HepG2 (cell line): ENCODE measurements around the gene PALM3. TPM values are rescaled to one million over a fixed set of nuclear protein-coding genes. Genes with fewer than 3 reads are reported as not detected.
A peak's percentile ranks its signal among the peaks of the same experiment; 100 is the strongest.

ENCODE experiments used
- FOXP1 ChIP-seq, 2 experiments: fragments of 450-650 bp in 1 of 2; IDR thresholded peaks; 2 replicates each; pipeline ENCODE4 v1.6.1; 2017 to 2018; ENCODE audit warnings: antibody characterized with exemption in 1 of 2
- HES4 ChIP-seq: sonication (generic); formaldehyde crosslinking; IDR thresholded peaks from 2 replicates; pipeline ENCODE4 v1.9.0; 2021; ENCODE audit warnings: mild to moderate bottlenecking, missing genetic modification reagents, borderline replicate concordance
- PCBP1 ChIP-seq: fragments of 200-400 bp; formaldehyde crosslinking; IDR thresholded peaks from 2 replicates; pipeline ENCODE4 v1.6.1; 2017; ENCODE audit warnings: mild to moderate bottlenecking, low read depth, low read length, borderline replicate concordance
- PHF21A ChIP-seq: sonication (generic); formaldehyde crosslinking; IDR thresholded peaks from 2 replicates; pipeline ENCODE4 v1.5.0; 2020; ENCODE audit warnings: mild to moderate bottlenecking, missing genetic modification reagents
- SMAD9 ChIP-seq: sonication (generic); formaldehyde crosslinking; IDR thresholded peaks from 2 replicates; pipeline ENCODE4 v1.5.1; 2020; ENCODE audit warnings: mild to moderate bottlenecking, missing genetic modification reagents
- ZNF121 ChIP-seq: sonication (generic); formaldehyde crosslinking; IDR thresholded peaks from 2 replicates; pipeline ENCODE4 v1.5.0; 2020; ENCODE audit warnings: mild to moderate bottlenecking, missing genetic modification reagents
- ZNF430 ChIP-seq: sonication (generic); formaldehyde crosslinking; IDR thresholded peaks from 2 replicates; pipeline ENCODE4 v1.9.0; 2021; ENCODE audit warnings: mild to moderate bottlenecking, missing genetic modification reagents
- ZNF572 ChIP-seq: sonication (generic); formaldehyde crosslinking; IDR thresholded peaks from 2 replicates; pipeline ENCODE4 v1.5.1; 2020; ENCODE audit warnings: mild to moderate bottlenecking, missing genetic modification reagents
- polyA plus RNA-seq, 8 experiments: library from polyadenylated mRNA; depleted of rRNA in 3 of 8; stranded (reverse) in 7 of 8; unstranded in 1 of 8; fragments of >200 nt; fragmentation: Illumina TruSeq in 4 of 8; extraction: Trizol in 4 of 8; gene quantifications; 2 replicates each; pipeline versions ENCODE4 v1.2.1 to v1.2.3, GENCODE V29; 2011 to 2016; ENCODE audit warnings: low read depth in 4 of 8, missing spikeins in 1 of 8, mixed read lengths in 1 of 8; ENCODE audit not compliant: insufficient read depth in 1 of 8
- total RNA-seq, 5 experiments: library from RNA; depleted of rRNA; stranded (reverse); fragments of >200 nt; fragmentation: Illumina TruSeq; extraction: Trizol; gene quantifications; 2 replicates each; pipeline ENCODE4 v1.2.3, GENCODE V29; 2016; ENCODE audit warnings: low read depth in 1 of 5
- TF ChIP-seq, protein P1 (sequence below): sonication (generic); formaldehyde crosslinking; IDR thresholded peaks from 2 replicates; pipeline ENCODE4 v1.5.0; 2020; ENCODE audit warnings: mild to moderate bottlenecking, missing genetic modification reagents, borderline replicate concordance

PALM3 gene
- total and polyA plus RNA-seq, 2 of the 13 experiments (the other 11 are each of a cell fraction or from before 2014, with no cell fraction given): 0.79 to 2.4 TPM

DNA sequence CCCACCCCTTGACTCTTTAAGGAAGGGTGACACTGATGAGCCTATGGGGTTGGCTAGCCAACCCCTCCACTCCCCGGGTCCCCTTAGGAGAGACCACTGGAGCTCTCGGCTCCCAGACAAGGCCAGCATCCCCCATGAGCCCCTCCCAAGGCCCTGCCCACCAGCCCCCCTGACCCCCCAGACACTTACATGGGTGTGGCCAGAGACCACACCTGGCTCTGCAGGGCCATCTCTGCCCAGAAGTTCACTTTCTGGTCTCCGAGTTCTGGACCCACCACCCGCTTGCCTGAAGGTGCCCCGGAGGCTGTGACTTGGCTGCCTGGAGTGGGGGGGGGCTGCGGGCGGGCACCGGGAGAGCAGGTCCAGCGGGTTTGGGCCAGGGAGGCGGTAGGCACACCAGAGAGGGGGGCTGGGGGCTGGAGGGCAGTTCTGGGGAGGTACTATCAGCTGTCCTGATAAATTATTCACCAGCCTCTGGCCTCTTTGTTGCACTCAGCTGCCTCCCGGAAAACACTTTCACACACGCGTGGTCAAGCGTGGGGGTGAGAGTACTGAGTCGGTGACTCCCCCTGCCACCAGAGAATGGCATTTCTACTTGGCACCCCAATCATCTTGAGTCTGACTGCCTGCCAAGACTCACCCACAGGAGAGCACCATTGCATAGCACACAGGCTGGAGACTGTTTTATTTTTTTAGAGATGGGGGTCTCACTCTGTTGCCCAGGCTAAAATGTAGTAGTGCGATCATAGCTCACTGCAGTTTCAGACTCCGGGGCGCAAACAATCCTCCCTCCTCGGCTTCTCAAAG is at the start of gene PALM3 (continued):
- no peak for TF ChIP-seq ZNF430 (CRISPR knock-in tag)
- TF ChIP-seq ZNF572: 0 out of 2 replicates have a peak, but pooled peaks have one; percentile 35
- peak; percentile 97 for TF ChIP-seq ZNF121
- no peak for TF ChIP-seq SMAD9 (CRISPR knock-in tag)
- no peak for TF ChIP-seq PHF21A (CRISPR knock-in tag)
- TF ChIP-seq, protein P1, sequence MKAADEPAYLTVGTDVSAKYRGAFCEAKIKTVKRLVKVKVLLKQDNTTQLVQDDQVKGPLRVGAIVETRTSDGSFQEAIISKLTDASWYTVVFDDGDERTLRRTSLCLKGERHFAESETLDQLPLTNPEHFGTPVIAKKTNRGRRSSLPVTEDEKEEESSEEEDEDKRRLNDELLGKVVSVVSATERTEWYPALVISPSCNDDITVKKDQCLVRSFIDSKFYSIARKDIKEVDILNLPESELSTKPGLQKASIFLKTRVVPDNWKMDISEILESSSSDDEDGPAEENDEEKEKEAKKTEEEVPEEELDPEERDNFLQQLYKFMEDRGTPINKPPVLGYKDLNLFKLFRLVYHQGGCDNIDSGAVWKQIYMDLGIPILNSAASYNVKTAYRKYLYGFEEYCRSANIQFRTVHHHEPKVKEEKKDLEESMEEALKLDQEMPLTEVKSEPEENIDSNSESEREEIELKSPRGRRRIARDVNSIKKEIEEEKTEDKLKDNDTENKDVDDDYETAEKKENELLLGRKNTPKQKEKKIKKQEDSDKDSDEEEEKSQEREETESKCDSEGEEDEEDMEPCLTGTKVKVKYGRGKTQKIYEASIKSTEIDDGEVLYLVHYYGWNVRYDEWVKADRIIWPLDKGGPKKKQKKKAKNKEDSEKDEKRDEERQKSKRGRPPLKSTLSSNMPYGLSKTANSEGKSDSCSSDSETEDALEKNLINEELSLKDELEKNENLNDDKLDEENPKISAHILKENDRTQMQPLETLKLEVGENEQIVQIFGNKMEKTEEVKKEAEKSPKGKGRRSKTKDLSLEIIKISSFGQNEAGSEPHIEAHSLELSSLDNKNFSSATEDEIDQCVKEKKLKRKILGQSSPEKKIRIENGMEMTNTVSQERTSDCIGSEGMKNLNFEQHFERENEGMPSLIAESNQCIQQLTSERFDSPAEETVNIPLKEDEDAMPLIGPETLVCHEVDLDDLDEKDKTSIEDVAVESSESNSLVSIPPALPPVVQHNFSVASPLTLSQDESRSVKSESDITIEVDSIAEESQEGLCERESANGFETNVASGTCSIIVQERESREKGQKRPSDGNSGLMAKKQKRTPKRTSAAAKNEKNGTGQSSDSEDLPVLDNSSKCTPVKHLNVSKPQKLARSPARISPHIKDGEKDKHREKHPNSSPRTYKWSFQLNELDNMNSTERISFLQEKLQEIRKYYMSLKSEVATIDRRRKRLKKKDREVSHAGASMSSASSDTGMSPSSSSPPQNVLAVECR (CRISPR knock-in tag): 0 out of 2 replicates have a peak, but pooled peaks have one; percentile 4
- TF ChIP-seq HES4 (CRISPR knock-in tag): no peak
- TF ChIP-seq FOXP1 (IDR thresholded peaks at IDR 0.05): no peak
- no peak for TF ChIP-seq FOXP1 (CRISPR knock-in tag; IDR thresholded peaks at IDR 0.05)
- TF ChIP-seq PCBP1: 0 out of 2 replicates have a peak, but pooled peaks have one; percentile 17
